Measurements from ENCODE around the gene LCE4A.
"Not testable (repeated sequence)": the region's sequence is repeated elsewhere in the genome, so short reads cannot be mapped to it uniquely, and the experiment has no call there.

The LCE4A gene

DNA sequence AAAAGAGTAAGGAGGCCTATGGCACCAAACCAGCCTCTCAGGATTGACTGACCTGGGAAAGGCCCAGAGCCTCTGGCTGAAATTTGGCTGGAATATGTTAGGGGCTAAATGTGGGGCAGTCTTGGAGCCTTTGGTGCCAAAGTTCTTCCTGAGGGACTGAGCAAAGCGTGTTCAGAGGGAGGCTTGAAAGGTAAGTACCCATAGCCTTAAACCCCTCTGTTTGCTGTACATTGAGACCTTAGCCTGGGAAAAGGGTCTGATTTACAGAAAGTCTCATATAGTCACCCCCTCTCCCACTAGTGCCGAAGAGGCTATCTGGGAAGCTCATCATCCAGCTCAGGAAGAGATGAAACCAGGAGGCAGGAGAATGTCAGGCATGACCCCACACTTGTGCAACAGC, at the start of gene LCE4A:
Gene LCE4A, plus strand, starts transcription at position 301 of the 400 bp plus-strand sequence. CDS start 916 bp downstream, outside the sequence.
- DNase-seq (ENCODE audit: low read depth), result no peak
- TF ChIP-seq, protein P1, sequence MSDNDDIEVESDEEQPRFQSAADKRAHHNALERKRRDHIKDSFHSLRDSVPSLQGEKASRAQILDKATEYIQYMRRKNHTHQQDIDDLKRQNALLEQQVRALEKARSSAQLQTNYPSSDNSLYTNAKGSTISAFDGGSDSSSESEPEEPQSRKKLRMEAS (IDR thresholded peaks at IDR 0.05; ENCODE audit: low read depth, low read length), result no peak
- TF ChIP-seq POLR2A (IDR thresholded peaks at IDR 0.05; ENCODE audit: extremely low read depth, insufficient read length) (no peak), MYC (IDR thresholded peaks at IDR 0.05; ENCODE audit: low read depth, low read length) (no peak), CTCF (IDR thresholded peaks at IDR 0.05; ENCODE audit: low read depth, low read length) (no peak)

DNA sequence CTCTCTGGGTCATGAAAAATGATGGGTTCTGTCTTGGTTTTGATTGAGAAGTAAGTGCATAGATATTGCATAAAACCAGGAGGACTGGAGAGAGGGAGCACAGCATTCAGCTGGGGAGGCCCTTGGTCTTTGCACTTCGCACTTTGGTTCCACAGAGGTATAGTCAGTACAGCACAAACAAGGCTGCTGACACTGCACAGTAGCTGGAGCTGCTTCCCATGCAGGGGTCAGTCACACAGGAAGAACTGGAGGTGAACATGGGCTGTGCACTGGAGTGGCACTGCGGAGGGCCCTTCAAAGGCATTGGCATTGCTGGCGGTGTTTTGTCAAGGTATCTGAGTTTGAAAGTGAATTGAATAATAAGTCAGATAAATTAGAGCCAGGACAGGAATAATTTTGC, 49.3 kb upstream of the LCE4A start:
- no peak for DNase-seq (ENCODE audit: low read depth)
- TF ChIP-seq CTCF (IDR thresholded peaks at IDR 0.05; ENCODE audit: low read depth, low read length) (no peak), POLR2A (IDR thresholded peaks at IDR 0.05; ENCODE audit: extremely low read depth, insufficient read length) (no peak), MYC (IDR thresholded peaks at IDR 0.05; ENCODE audit: low read depth, low read length) (no peak)
- TF ChIP-seq, protein P1 (IDR thresholded peaks at IDR 0.05; ENCODE audit: low read depth, low read length), result no peak
- H3K4me3 ChIP-seq (ENCODE audit: low read depth, low read length), result no peak overlapping the region

More for the DNA sequence above, at the start of gene LCE4A:
- H3K4me3 ChIP-seq (ENCODE audit: low read depth, low read length), result no peak within 1 kb of the TSS

- TF ChIP-seq, protein P1 (IDR thresholded peaks at IDR 0.05; ENCODE audit: low read depth, low read length), result no peak
- TF ChIP-seq POLR2A (IDR thresholded peaks at IDR 0.05; ENCODE audit: extremely low read depth, insufficient read length) (no peak), MYC (IDR thresholded peaks at IDR 0.05; ENCODE audit: low read depth, low read length) (no peak), CTCF (IDR thresholded peaks at IDR 0.05; ENCODE audit: low read depth, low read length) (no peak)
- no peak within 1 kb of the TSS for H3K4me3 ChIP-seq (ENCODE audit: low read depth, low read length)
- DNase-seq (ENCODE audit: low read depth), result no peak
These were observed 44.9 kb upstream of the LCE4A start, which contains the start of gene LCE2D for GRCh38 chr1:152663098-152663497. Gene LCE2D (plus strand): TSS chr1:152663380. CDS start chr1:152664106, 726 bp downstream.

GRCh38 chr1:152666171-152666570, 41.8 kb upstream of the LCE4A start:
- H3K4me3 ChIP-seq (ENCODE audit: low read depth, low read length); DNase-seq (ENCODE audit: low read depth): not testable (repeated sequence)

- no peak for TF ChIP-seq POLR2A (IDR thresholded peaks at IDR 0.05; ENCODE audit: extremely low read depth, insufficient read length)
- no peak for TF ChIP-seq MYC (IDR thresholded peaks at IDR 0.05; ENCODE audit: low read depth, low read length)
- no peak for TF ChIP-seq CTCF (IDR thresholded peaks at IDR 0.05; ENCODE audit: low read depth, low read length)
- TF ChIP-seq, protein P1 (IDR thresholded peaks at IDR 0.05; ENCODE audit: low read depth, low read length), result no peak
- no peak for DNase-seq (ENCODE audit: low read depth)
- no peak overlapping the region for H3K4me3 ChIP-seq (ENCODE audit: low read depth, low read length)
These were observed 40.3 kb upstream of the LCE4A start for GRCh38 chr1:152667648-152668047.

GRCh38 chr1:152673016-152673415, 34.9 kb upstream of the LCE4A start:
- DNase-seq (ENCODE audit: low read depth), result no peak

GRCh38 chr1:152674983-152675382, 33.0 kb upstream of the LCE4A start, which contains the start of gene LCE2C:
Gene LCE2C (plus strand): TSS chr1:152675279. CDS start chr1:152676016, 737 bp downstream.
- not testable (repeated sequence) for H3K4me3 ChIP-seq (ENCODE audit: low read depth, low read length); DNase-seq (ENCODE audit: low read depth)

More at GRCh38 chr1:152673016-152673415, 34.9 kb upstream of the LCE4A start:
- TF ChIP-seq, protein P1 (IDR thresholded peaks at IDR 0.05; ENCODE audit: low read depth, low read length), result no peak
- TF ChIP-seq CTCF (IDR thresholded peaks at IDR 0.05; ENCODE audit: low read depth, low read length) (no peak), POLR2A (IDR thresholded peaks at IDR 0.05; ENCODE audit: extremely low read depth, insufficient read length) (no peak), MYC (IDR thresholded peaks at IDR 0.05; ENCODE audit: low read depth, low read length) (no peak)
- H3K4me3 ChIP-seq (ENCODE audit: low read depth, low read length), result no peak overlapping the region

Measured in NB4 (cell line).